Kidney capillary endothelial cell (primary cell): ENCODE data around the gene GPD1L.

Source experiments
- DNase-seq: peaks from one replicate; pipeline ENCODE4 v3.0.0-alpha.2; 2018; ENCODE audit warnings: low spot score

The GPD1L gene

GRCh38 chr3:32137870-32138269 lies 31.4 kb downstream of the GPD1L start:
- no peak for DNase-seq

DNA sequence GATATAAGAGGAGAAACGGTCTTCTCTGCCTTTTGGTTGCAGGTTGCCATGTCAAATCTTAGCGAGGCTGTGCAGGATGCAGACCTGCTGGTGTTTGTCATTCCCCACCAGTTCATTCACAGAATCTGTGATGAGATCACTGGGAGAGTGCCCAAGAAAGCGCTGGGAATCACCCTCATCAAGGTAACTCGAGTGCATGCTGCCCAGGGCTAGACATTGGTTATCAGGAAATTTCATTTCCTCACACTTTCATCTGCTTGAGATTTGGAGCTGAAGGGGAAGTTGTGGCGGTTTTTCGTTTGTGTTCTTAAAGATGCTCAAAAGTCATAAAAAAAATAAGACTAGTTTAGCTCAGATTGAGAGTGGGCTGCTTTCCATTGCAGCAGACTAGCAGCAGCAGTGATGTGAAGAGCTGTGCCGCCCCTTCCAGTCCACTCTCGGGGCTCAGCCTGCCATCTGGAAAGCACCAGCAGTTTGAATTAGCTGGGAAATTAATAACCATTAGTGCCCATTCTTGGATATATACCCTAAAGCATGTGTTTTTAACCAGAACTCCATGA lies 32.2 kb downstream of the GPD1L start:
- no peak for DNase-seq

GRCh38 chr3:32140943-32141342 lies 34.5 kb downstream of the GPD1L start:
- DNase-seq: peak; percentile 68

- peak; percentile 80 for DNase-seq
Measured at GRCh38 chr3:32143849-32144757, 37.7 kb downstream of the GPD1L start.

DNA sequence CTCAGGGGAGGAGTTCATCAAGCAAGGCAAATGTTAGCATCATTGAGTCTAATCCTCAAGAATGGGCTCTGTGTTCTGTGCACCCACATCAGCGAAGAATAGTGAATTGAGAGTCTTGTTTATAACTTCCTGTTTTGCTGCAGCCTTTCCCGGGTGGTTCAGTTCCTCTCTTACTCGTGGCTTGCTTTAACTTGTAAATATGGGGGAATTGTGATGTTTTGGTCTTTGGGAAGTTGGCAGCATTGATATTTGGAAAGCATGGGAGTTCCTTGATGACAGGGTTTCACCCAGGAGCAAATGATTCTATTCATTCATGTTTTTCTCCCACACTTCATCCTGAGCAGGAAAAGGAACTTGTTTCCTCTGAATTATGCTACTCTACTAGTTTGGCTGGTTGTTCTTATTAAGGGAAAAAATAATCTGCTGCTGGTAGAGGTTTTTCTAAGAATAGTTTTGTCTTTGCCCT lies 40.4 kb downstream of the GPD1L start:
- DNase-seq: no peak

- DNase-seq: no peak
Measured at GRCh38 chr3:32147509-32147908, 41.1 kb downstream of the GPD1L start.

- DNase-seq: no peak
Measured at GRCh38 chr3:32147933-32148332, 41.5 kb downstream of the GPD1L start.

GRCh38 chr3:32148351-32148750 lies 41.9 kb downstream of the GPD1L start:
- DNase-seq: no peak

- DNase-seq: no peak
Measured at GRCh38 chr3:32153414-32154204, 47.2 kb downstream of the GPD1L start.

GRCh38 chr3:32154205-32154579 lies 47.8 kb downstream of the GPD1L start:
- DNase-seq: peak; percentile 36

DNA sequence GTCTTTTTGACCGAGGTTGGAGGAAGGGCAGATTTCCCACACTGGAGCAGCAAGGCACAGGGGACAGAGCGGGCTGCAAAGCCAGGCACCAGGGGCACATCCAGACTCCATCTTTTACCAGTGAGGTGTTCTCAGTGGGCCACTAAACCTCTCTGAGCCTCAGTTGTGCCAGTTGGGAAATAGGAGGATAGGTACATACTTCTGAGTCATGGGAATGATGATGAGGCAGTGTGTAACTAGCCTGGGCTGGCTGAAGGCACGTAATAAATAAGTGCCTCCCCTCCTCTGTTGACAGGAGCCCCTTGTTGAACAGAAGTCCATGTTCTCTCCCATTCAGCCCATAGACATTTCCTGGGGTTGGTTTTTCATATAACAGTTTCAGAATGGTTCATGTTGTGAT lies 48.7 kb downstream of the GPD1L start:
- no peak for DNase-seq

GRCh38 chr3:32157600-32158264 lies 51.3 kb downstream of the GPD1L start:
- DNase-seq: no peak

- DNase-seq: no peak
Measured at GRCh38 chr3:32160706-32161214, 54.3 kb downstream of the GPD1L start.

- DNase-seq: no peak
Measured at GRCh38 chr3:32165442-32165841, 59.0 kb downstream of the GPD1L start.

- no peak for DNase-seq
Measured at GRCh38 chr3:32166654-32167053, 60.2 kb downstream of the GPD1L start.

DNA sequence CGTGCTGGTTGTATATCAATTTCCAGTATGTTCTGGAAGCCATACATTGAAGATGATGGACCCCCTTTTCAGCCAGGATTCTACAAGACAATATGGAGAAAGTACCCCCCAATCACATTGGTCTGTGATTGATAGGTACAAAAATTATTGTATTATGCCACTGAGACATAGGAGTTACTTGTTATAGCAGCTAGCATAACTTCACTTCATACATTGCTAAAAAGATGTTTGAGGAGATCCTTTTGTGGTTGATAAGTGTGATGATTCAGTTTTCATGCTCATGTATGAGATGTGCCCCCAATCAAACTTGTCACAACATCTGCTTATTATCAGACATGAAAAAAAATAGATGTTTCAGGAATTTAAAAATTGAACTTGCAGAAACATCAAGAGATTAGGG lies 66.0 kb downstream of the GPD1L start:
- DNase-seq: no peak

DNA sequence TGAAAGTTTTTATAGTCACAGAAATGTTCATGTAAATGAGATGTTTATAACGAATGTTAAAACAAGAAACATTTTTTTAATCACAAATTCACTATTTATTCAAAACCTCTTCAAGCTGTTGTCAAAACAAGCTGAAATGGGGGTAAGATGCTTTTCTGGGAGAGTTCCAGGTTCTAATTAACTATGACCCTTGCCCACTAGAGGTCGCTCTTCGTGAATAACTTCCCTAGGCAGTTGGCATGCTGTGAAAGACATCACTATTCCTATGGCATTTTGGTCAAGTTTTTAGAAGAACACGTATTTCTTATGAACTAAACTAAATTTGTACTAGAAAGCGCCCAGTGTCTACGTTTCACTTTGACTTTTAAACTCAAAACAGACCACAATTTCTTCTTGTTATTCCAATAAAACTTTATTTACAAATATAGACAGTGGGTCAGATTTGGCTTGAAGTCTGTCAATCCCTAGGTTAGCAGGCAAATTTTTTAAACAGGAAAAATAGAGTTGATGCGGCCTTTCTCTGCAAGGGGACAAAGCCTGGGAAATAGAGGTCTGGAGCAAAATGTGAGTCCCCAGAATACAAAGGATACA lies 69.3 kb downstream of the GPD1L start:
- DNase-seq: peak; percentile 65

DNA sequence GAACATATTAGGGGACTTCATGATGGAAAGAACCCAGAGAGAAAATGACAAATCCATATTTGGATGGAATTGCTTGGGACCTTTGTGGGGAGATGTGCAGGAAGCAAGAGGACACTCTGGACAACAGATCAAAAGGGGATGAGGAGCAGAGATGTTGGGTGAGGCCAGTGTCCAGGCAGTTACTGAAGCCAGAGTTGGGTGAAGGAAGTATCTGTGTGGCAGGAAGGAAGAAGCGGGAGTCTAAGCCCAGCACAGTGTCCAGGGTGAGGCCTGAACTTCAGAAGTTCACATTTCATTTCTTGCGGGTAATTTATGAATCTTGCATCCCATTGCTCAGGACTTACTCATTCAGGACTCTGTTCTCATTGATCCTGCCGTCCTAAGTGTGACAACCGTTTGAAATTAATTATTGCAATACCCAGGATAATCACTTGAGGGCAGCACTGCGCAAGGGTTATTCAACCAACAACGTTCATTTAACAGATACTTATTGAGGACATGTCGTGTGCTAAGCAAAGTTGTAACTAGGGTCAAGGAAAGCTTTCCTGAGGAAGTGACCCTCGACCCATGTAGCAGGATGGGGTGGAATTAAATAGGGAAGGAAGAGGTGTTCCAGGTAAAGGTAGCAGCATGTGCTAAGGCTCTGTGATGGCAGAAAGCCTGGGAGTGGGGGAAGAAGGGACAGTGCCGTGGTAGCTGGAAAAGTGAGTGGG lies 70.7 kb downstream of the GPD1L start:
- DNase-seq: peak; percentile 82

DNA sequence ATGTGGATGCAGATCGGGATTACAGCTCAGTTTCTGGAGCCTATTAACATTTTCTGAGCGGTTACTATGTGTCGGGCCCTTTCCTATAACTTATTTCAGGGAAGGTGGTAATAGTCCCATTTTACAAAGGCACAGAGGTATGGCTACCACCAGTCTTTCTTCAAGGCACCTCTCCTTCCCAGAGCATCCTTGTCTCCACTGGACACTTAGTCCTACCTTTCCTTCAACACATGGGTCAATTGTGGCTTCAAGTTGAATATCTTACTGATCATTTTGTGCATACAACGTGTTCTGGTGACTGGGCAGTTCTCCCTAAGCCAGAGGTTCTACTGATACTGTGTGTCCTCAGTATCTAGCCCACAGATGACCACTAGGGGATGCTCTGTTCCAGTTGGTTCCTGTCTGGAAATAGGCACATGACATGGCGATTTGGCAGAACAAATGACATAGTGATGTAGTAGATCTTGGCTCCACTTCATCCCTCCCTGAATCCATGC lies 71.3 kb downstream of the GPD1L start:
- DNase-seq: peak; percentile 91

- DNase-seq: no peak
Measured at GRCh38 chr3:32180141-32180784, 73.8 kb downstream of the GPD1L start.
